SKM-1 (cell line): ENCODE measurements around the gene HS6ST3.

Source experiments
- DNase-seq: peaks from one replicate; lab custom pipeline; 2025; ENCODE audit not compliant: unreplicated experiment; lab: John Stamatoyannopoulos, UW

The HS6ST3 gene

GRCh38 chr13:96297360-96297759, 207.5 kb downstream of the HS6ST3 start:
- DNase-seq = no peak

DNA sequence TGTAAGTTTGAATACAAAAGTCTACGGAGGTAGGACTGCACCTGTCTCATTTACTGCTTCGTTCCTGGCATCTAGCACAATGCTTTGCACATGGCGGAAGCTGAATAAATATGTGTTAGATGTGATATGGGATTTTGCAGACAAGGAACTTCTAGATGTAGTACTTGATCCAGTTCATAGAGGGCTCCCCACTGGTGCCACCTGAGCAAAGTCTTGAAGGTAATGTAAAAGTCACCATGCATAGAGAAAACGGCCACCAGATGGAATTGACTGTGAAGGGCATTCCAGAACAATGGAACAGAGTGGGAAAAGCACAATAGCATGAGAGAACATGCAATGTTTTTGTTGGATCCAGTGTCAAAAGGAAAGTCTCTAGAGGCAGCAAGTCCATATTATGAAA, 209.3 kb downstream of the HS6ST3 start:
- no peak for DNase-seq

DNA sequence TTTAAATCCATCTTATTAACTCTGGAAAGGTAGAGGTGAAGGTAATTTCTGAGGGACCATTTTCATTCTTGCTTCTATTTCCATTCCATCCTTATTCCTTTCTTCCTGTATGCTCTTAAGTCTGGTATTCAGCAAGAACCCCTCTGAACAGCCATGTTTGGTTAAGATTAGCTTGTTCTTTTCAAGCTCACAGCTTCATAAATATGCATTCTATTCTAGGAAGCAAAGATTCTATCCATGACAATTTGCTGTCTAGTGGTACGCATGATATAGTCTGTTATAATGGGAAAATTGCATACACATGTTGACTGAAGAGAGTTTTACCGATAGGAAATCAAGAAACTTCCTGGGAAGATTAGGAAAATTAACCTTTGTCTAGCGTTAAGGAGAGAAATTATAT, 218.7 kb downstream of the HS6ST3 start:
- no peak for DNase-seq

DNA sequence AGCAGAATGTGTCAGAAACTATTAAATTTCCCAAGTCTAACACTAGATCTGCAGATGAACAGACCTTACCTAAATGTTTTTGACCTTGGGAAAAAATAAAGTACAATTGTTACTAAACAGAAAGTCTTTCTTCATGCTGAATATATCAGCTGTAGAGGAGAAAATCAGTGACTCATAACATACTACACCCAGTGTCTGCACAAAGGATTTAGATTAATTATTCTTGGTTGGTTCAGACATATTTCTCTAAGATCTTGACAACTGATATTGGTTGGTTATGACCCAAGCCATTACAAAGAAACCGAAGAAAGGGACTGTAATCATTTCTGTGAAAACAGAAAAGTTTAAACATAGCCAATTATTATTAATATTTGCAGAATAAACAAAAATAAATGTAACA, 225.1 kb downstream of the HS6ST3 start:
- no peak for DNase-seq

DNA sequence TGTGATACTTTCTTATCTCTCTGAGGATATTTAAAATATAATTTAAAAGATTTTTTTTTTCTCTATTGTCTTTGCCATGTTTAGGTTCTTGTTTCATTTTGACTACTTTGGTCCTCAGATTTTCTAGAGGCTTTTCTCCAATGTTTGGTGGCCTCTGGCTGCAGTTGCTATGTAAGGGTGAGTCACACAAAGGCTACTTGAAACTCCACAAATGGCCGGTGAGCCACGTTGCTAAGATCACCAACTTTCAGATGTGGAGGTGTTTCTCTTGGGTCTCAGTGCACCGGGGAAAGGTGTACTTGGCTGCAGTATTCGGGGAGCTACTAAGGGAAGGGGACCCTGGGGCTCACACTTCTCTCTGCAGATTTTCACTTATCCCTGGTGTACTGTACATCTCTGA, 248.1 kb downstream of the HS6ST3 start:
- DNase-seq = no peak

DNA sequence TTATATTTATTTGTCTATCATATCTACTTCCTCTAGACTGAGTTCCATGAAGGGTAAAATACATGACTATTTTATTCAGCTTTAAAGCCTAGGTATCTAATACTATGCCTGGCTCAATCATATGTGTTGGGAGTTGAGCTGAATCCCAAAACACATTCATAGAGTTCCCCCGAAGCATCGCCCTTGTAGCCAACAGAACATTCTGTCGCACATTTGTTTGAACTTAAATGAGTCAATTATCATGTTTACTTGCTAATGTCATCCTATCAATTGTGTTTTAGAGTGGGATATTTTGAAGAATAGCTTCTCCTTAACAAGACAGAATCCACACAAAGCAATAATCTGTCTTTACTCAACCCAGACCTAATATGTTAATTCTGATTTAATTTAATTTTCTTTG, 252.4 kb downstream of the HS6ST3 start:
- no peak for DNase-seq

DNA sequence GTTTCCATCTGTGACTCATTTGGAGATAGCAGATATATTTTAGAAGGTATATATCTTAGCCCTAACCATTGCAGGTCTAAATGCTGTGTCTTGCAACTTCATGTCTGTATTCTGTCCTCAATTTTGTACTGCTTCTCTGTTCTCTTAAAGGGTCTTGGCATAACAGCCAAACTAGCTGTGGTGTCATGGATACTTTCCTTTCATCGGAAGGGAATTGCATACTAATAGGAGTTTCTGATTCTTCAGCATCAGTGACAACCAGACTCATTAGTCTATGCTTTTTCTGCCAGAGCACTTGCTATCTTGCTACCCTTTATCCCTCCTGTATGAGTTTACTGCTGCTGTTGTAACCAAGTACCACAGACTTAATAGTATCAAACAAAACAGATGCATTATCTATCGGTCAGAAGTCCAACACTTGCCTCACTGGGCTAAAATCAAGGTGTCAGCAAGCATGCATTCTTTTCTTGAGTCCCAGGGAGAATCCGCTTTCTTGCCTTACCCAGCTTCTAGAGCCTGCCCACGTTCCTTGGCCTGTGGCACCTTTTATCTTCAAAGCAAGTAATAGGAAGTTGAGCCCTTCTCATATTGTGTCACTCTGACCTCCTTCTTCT, 253.1 kb downstream of the HS6ST3 start:
- DNase-seq = no peak

DNA sequence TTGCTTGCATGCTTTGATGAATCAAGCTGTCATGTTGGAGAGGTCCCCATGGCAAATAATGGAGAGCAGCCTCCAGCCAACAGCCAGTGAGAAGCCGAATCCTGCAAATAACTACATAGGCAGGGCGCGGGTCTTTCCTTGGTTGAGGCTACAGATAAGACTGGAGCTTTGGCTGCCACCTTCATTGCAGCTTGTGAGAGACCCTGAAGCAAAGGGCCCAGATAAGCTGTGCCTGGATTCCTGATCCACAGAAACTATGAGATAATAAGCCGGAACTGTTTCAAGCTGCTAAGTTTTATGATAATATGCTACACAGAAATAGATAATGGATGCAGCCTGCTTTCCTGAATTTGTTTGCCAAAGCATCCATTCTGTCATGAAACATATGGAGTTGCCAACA, 257.0 kb downstream of the HS6ST3 start:
- no peak for DNase-seq

DNA sequence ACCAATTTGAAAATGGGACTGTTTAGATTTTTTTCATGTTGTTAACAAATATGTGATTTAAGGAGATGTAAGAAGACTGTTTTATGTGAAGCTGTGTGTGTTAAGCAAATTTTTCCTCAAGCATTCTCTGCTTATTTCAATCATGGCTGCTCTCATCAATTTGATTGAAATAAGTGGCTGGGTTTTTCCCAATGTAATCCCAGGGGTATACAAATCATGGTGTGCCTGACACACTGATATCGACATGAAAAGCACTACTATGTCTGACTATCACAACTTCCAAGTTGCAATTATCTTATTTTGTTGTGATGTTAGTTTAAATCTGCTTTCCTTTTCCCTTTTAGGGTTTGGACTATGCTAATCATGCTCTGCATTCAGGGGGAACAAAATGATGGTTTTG, 283.7 kb downstream of the HS6ST3 start:
- no peak for DNase-seq

DNA sequence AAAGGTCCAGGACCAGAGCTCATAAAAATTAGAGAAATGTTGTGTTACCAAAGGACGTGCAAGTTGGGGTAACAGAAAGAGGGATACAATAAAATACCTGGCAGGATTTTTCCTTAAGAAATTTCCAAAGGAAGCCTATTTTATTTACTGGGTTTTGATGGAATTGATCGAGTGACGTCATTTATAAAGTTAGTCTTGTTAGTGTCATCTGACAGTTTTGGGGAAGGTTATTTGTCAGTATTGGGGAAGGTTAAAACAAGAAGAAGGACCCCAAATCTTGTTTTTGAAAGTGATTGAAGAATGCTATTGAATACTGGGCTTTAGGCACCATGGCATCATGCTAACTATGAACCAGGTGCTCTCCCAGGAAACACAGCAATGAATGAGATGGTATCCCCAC, 287.9 kb downstream of the HS6ST3 start:
- DNase-seq = no peak

GRCh38 chr13:96379967-96380366, 290.1 kb downstream of the HS6ST3 start:
- no peak for DNase-seq

DNA sequence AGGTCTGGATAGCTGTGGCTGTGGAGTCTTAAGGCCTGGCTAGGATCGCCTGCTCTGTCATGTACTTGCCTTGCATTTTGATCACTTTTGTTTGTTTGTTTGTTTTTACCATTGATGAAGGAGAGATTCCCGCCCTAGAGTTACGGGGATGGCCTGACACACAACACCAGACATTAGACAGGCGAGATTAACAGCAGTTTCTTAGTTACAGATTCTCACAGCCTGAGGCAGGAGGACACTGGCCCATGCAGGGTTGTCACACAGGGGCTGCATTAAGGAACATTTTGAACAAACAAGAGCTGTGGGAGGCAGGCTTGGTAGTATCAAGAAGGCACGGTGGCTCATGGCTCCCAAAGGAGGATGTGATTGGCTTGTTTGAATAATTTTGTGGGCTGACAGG, 291.8 kb downstream of the HS6ST3 start:
- DNase-seq = no peak

GRCh38 chr13:96388598-96388997, 298.7 kb downstream of the HS6ST3 start:
- no peak for DNase-seq

- DNase-seq = no peak
These were observed 301.7 kb downstream of the HS6ST3 start for GRCh38 chr13:96391606-96392005.

DNA sequence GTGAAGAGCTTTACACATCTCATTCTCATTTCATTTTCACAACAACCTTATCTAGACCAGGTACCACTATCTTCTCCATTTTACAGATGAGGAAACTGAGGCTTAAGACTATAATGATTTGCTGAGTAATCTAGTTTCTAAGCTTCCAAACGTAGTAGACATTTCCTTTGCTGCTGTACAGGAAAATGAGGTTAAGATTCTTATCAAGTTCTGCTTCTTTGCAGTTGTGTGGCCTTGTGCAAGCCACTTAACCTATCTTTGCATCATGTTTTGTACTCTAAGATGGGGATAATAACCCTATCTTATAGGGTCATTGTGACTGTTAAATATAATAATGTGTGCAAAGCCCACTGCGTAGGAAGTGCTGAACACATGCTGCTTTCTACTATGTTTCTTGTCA, 307.9 kb downstream of the HS6ST3 start:
- DNase-seq = no peak

DNA sequence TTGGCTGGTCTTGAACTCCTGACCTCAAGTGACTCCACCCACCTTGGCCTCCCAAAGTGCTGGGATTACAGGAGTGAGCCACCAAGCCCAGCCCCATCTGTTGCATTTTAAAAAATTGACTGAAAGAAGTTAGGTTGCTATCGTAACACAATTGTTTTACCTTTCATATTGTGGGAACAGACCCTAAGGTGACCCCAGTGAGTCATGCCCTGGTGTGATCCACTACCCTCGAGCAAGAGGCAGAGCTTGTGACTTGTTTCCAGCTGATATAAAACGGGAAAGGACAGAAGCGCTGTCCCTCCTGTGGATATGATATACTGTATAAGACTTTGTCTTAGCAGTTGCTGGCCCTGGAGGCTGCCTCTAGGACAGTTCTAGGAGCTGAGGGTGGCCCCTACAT, 308.6 kb downstream of the HS6ST3 start:
- DNase-seq = no peak

DNA sequence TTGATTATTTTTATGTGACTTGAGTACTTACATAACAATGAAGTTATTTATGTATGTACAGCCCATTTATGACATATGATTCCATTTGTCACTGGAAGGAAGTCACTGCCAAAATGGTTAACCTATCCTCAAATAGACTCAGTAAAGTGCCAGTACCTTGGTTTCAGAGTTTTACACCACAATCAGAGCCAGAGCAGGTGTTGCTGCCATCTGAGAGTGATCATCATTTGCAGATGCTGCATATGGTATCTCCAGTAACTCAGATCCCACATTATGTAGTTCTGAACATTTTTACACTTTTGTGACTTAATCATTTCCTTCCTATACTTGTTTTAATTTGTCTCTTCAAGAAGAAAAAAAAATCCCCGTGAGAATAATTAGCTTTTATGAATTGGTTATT, 313.3 kb downstream of the HS6ST3 start:
- DNase-seq = no peak

DNA sequence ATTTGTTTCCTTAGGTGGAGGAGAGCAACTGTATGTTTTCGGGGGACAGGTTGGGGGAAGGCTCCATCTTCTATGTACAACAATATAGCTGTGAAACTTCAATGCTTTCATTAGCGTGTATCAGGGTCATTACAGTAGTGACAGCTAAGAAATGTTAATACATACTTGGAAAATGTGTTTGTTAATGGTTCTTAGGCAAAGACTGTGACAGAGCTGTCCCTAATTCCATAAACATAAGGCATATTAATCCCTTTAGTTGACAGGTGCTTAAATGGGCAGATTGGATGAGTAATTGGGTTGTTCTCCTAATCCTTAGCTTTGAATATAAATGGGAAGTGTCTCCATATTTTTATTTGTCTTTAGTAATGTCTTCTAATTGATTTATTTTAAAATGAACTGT, 313.7 kb downstream of the HS6ST3 start:
- DNase-seq = no peak

DNA sequence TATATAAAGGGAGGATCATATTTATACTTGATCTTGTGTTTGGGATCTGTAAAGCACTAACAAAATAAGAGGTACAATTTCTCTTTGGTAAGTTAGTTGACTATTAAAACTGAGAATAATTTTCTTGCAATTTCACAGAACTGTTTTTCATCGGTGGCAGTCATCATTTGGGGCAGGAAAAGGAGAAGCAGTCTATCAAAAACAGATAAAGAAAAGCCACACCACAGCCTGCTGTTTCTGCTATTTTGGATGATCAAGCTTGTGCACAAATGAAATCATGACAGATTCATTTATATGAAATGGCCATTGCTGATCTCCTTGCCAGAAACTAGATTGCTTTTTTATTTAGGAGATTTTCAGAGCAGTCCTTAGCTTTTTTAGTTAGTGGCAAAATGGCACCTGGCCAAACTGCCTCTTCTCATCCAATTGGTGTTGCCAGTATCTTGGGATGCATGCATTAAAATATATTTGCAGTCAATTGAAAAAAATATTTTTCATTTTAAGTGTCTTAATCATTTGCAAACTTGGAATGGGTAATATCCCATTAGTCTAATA, 326.0 kb downstream of the HS6ST3 start:
- no peak for DNase-seq

DNA sequence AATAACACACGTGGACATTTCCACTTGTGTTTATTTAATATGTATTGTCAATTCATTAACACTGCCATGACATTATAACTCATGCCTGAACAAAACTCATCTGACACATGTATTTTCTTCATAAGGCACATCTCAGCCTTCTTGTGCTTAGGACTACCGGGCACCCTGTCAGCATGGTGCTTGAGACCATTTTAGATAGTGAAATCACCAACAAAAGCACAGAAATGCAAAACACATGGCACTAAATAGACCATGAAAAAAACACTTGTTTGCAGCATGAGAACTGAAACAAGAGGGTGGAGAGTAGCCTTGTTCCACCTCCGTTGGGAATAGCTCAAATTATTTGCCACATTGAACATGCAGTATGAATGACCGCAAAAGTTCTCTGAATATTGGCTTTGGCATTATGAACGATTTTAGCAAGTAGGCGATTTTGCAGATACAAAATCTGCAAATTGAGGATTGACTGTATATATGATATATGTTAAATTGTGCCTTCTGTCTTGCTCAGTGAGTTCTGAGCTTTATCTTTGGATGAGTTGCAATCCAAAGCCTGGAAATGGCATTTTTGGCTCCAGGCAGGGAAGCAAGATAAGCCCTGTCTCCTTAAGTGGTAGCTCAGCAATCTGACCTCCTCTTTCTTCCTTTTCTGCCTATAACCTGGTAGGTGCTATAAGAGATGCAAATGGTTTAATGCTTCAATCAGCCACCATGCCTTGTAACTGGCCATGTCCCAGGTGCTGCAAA, 328.2 kb downstream of the HS6ST3 start:
- DNase-seq = no peak

- DNase-seq = no peak
These were observed 331.4 kb downstream of the HS6ST3 start for GRCh38 chr13:96421314-96421713.

DNA sequence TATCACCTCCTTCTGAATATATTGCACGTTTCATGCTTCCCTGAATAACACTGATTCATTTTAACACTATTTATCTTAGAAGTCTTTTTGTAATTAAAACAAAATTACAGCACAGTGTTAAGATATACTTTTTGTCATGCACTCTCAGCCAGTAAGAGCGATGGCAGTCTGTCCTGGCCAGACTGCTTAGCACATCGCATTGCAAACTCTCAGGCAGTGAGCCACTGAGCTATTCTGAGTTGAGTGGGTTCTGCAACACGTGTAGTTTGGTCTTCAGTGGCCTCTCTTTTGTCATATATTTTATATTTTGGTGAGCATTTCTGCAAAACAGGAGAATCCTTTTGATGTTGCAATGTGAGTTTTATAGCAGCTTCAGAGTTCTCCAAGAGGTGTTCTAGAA, 332.1 kb downstream of the HS6ST3 start:
- no peak for DNase-seq

DNA sequence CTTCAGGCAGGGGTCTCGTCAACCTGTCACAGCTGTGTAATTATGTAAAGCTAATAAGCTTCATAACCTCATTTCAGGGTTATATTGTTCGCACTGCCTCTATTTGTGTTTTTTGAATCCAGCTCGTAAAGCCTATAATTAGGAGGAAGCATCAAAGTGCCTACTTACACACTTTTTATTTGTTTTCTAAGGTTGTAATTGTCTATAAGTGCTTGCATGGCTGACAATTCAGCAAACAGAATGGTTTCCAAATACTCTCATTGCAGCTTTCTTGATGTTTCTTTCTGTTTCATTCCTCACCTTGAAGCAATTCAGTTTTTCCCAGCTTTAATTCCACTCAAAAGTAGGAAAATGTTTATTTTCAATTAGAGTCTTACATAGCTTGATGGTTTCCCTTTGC, 336.3 kb downstream of the HS6ST3 start:
- no peak for DNase-seq
